ENCODE measurements around the gene SGK1. TPM values are rescaled to one million over a fixed set of nuclear protein-coding genes. Genes with fewer than 3 reads are reported as not detected.

SGK1 gene
- 5.9 TPM for polyA plus RNA-seq (2012; ENCODE audit: low read depth, missing spikeins)

DNA sequence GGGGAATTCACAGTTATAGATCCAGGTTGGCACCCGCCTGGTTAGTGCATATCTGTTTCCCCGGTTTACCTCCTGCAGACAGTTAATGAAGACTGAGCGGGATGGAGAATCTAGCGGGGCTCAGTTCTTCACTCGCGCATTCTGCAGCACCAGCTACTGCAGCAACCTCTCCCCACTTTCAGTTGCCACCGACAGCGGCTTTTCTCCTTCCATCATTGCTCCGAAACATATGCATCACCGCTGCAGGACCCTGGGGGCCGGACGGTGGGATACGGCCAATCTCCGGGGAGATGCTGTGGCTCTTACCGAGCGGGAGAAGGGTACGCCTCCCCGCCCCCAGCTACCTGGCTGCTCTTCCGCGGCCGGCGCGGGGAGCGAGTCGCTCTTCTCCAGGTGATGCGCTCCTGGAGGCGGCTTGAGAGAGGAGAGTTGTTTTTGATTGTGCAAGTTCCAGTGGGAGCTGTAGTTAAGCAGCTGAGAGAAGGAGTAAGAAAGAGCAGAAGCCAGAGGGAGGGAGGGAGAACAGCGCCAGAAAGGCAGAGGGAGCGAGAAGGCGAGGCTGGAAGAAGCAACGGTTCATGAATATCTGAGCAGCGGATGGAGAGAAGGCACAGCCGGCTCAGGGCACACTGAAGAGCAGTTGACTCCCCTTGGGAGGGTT lies at the start of gene SGK1:
Gene SGK1, minus strand, starts transcription at position 642 of the 661 bp plus-strand sequence. CDS start 652 bp downstream, outside the sequence.
- FAIRE-seq (no peak), DNase-seq (ENCODE audit: insufficient read length, low spot score) (no peak)
- no peak for TF ChIP-seq POLR2A (IDR thresholded peaks at IDR 0.05; ENCODE audit: low read depth, low read length)
- TF ChIP-seq SPI1 (IDR thresholded peaks at IDR 0.05; ENCODE audit: low read depth, low read length), result no peak
- no peak for TF ChIP-seq TAF1 (IDR thresholded peaks at IDR 0.05; ENCODE audit: low read depth, low read length)
- no peak for TF ChIP-seq POU2F2 (IDR thresholded peaks at IDR 0.05; ENCODE audit: low read depth, low read length)
- no peak for TF ChIP-seq POLR2AphosphoS5 (IDR thresholded peaks at IDR 0.05; ENCODE audit: low read depth, low read length)

DNA sequence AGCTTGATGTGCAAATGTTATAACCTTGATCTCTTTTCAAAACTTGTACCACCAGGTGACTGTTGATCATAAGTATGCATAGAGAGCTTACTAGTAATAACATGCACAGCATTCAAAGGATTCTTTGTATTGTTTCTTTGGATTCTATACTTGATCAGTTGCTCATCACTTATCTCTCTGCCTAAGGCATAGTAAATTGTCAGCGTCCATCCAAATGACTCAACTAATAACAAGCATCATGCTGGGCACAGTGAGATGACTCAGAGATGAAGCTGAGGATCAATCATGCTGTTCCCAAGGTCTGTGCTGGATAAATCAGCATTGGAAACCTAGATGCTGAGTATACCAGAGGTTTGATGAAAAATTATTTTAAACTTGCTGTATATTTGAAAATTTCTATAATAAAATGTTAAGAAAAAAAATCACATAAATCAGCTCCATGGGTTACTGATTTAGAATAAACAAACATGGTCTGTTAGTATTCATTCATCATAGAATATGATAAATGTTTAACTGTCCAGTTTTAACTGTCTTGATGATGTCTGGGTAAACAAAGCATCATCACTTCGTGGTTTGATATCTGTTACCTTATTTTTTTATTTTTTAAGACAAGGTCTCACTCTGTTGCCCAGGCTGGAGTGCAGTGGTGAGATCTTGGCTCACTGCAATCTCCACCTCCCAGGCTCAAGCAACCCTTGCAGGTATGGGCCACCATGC lies 45.6 kb upstream of the SGK1 start:
- TF ChIP-seq TAF1 (IDR thresholded peaks at IDR 0.05; ENCODE audit: low read depth, low read length), result no peak
- no peak for TF ChIP-seq POLR2AphosphoS5 (IDR thresholded peaks at IDR 0.05; ENCODE audit: low read depth, low read length)
- no peak for TF ChIP-seq POLR2A (IDR thresholded peaks at IDR 0.05; ENCODE audit: low read depth, low read length)
- no peak for TF ChIP-seq PAX5 (IDR thresholded peaks at IDR 0.05; ENCODE audit: insufficient read depth, low read length, severe bottlenecking)
- no peak for TF ChIP-seq POU2F2 (IDR thresholded peaks at IDR 0.05; ENCODE audit: low read depth, low read length)
- no peak for TF ChIP-seq SPI1 (IDR thresholded peaks at IDR 0.05; ENCODE audit: low read depth, low read length)
- DNase-seq (ENCODE audit: insufficient read length, low spot score) (no peak), FAIRE-seq (peak; percentile 43)

DNA sequence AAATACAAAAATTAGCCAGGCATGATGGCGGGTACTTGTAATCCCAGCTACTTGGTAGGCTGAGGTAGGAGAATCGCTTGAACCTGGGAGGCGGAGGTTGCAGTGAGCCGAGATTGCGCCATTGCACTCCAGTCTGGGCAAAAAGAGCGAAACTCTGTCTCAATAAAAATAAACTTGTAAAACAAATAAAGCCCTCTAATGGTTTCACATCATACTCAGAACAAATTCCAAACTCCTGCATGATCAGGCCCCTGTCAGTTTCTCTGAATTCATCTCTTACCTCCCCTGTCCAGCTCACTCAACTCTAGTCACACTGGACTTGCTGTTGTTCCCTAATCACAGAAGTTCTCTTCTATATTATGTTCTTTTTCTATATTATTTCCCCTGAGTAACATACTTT lies 43.1 kb upstream of the SGK1 start:
- TF ChIP-seq PAX5 (IDR thresholded peaks at IDR 0.05; ENCODE audit: insufficient read depth, low read length, severe bottlenecking), result no peak
- no peak for TF ChIP-seq SPI1 (IDR thresholded peaks at IDR 0.05; ENCODE audit: low read depth, low read length)
- no peak for TF ChIP-seq POLR2A (IDR thresholded peaks at IDR 0.05; ENCODE audit: low read depth, low read length)
- DNase-seq (ENCODE audit: insufficient read length, low spot score), result no peak
- FAIRE-seq, result no peak

DNA sequence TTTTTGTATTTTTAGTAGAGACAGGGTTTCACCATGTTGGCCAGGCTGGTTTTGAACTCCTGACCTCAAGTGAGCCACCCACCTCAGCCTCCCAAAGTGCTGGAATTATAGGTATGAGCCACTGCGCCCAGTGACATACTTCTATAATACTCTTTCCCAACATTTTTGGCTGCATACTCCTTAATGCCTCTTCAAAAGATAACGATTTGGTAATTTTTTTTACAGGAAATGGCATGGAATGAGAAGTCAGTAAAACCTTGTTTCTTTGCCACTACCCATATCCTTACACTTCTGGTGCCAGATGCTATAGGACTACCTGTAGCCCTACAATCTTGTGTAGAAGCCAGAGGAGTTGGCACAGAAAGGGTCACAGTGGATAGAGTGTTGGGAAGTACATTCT lies 41.4 kb upstream of the SGK1 start:
- no peak for DNase-seq (ENCODE audit: insufficient read length, low spot score)
- TF ChIP-seq SPI1 (IDR thresholded peaks at IDR 0.05; ENCODE audit: low read depth, low read length) (no peak), POU2F2 (IDR thresholded peaks at IDR 0.05; ENCODE audit: low read depth, low read length) (no peak), POLR2A (IDR thresholded peaks at IDR 0.05; ENCODE audit: low read depth, low read length) (no peak), POLR2AphosphoS5 (IDR thresholded peaks at IDR 0.05; ENCODE audit: low read depth, low read length) (no peak), TAF1 (IDR thresholded peaks at IDR 0.05; ENCODE audit: low read depth, low read length) (no peak), PAX5 (IDR thresholded peaks at IDR 0.05; ENCODE audit: insufficient read depth, low read length, severe bottlenecking) (no peak)
- no peak for FAIRE-seq

DNA sequence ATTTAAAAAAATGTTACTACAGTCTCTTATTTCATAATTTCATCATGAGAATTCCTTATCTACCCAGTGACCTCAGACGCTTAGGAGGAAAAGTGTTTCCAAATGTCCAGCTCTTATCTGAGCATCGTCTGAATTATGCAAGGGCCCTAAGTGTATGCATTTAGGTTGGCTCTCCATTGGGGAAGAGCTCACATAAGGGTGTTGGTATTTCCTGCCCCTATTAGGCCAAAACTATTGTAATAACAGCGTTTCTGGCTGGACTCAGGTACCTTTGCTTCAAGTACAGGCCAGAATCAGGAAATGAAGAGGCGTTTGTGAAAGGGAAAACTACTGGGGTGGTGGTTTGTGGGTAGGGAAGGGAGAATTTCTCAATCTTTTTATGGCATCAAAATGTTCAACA lies 40.4 kb upstream of the SGK1 start:
- TF ChIP-seq TAF1 (IDR thresholded peaks at IDR 0.05; ENCODE audit: low read depth, low read length) (no peak), SPI1 (IDR thresholded peaks at IDR 0.05; ENCODE audit: low read depth, low read length) (no peak), POLR2AphosphoS5 (IDR thresholded peaks at IDR 0.05; ENCODE audit: low read depth, low read length) (no peak), PAX5 (IDR thresholded peaks at IDR 0.05; ENCODE audit: insufficient read depth, low read length, severe bottlenecking) (no peak), POLR2A (IDR thresholded peaks at IDR 0.05; ENCODE audit: low read depth, low read length) (no peak), POU2F2 (IDR thresholded peaks at IDR 0.05; ENCODE audit: low read depth, low read length) (no peak)
- FAIRE-seq (no peak), DNase-seq (ENCODE audit: insufficient read length, low spot score) (no peak)

DNA sequence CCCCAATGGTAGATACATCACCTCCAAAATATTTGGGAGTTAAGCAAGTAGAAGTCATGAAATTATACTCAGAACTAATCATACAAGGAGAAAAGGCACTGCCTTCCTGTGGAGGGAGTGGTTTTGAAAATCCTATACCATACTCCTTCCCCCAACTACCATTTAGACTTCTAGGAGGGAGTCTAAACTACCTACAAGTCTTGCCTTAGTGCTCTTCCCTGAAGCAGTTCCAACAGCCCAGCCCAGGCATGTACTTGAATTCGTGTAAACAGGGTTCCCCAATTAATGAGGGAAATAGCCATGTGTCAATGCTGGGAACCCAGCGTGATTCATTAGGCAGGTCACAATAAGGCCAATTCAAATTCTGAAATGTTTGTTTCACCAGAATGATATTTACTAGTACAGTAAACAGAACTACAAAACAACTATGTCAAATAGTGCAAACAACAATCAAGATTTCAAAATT lies 39.1 kb upstream of the SGK1 start:
- TF ChIP-seq POU2F2 (IDR thresholded peaks at IDR 0.05; ENCODE audit: low read depth, low read length) (no peak), SPI1 (IDR thresholded peaks at IDR 0.05; ENCODE audit: low read depth, low read length) (no peak), TAF1 (IDR thresholded peaks at IDR 0.05; ENCODE audit: low read depth, low read length) (no peak), POLR2A (IDR thresholded peaks at IDR 0.05; ENCODE audit: low read depth, low read length) (no peak), POLR2AphosphoS5 (IDR thresholded peaks at IDR 0.05; ENCODE audit: low read depth, low read length) (no peak), PAX5 (IDR thresholded peaks at IDR 0.05; ENCODE audit: insufficient read depth, low read length, severe bottlenecking) (no peak)
- FAIRE-seq (no peak), DNase-seq (ENCODE audit: insufficient read length, low spot score) (no peak)

DNA sequence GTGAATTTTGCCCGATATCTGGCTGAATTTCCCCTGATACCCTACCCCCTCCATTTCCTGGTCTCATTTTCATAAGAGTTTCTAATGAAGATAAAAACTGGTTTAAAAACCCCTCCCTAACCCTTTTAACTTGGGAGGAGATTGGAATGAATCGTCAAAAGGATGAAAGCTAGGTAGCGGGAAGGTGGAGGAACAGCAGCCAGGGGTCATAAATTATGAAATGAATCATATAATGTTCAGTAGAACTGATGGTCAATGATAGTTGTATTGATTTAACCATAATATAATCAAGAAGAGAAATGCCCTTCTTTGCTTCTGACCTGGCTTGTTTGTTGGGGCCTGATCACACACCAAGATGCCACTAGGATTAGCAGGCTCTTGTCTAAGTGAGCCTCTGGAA lies 38.5 kb upstream of the SGK1 start:
- TF ChIP-seq POLR2AphosphoS5 (IDR thresholded peaks at IDR 0.05; ENCODE audit: low read depth, low read length) (no peak), TAF1 (IDR thresholded peaks at IDR 0.05; ENCODE audit: low read depth, low read length) (no peak), PAX5 (IDR thresholded peaks at IDR 0.05; ENCODE audit: insufficient read depth, low read length, severe bottlenecking) (no peak), SPI1 (IDR thresholded peaks at IDR 0.05; ENCODE audit: low read depth, low read length) (no peak)
- FAIRE-seq, result no peak
- no peak for DNase-seq (ENCODE audit: insufficient read length, low spot score)

DNA sequence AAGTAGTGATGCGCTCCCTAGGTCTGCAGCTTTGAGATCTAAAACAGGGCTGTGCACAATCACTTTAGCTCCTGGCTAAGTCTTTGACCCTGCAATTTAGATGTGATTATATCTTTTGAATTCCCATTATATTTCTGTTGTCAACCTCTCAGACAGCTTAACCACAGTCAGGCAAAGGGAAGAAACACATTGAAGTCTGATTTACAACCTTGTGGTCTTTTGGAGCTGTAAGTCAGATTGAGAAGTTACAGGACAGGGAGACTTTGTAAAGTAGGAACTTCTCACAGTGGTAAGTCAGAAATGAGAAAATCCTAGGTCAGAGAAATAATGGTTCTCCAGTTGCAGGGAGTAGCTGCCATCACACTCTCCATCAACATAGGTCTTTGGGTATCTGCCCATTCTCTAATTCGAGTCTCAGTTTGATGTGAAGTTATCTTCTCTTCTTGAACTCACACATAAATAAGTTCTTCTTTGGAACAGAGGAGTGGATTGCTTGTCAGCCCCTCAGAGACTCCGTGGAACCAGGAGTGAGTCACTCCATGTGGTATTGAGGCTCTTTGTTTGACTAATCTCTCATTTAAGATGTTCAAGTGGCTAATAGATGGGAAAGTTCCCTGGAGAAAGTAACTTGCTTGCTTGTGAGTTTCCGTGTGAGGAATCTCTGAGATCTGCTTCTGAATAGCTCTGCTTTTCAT lies 35.0 kb upstream of the SGK1 start:
- no peak for DNase-seq (ENCODE audit: insufficient read length, low spot score)
- TF ChIP-seq POLR2AphosphoS5 (IDR thresholded peaks at IDR 0.05; ENCODE audit: low read depth, low read length) (no peak), POU2F2 (IDR thresholded peaks at IDR 0.05; ENCODE audit: low read depth, low read length) (no peak), PAX5 (IDR thresholded peaks at IDR 0.05; ENCODE audit: insufficient read depth, low read length, severe bottlenecking) (no peak), POLR2A (IDR thresholded peaks at IDR 0.05; ENCODE audit: low read depth, low read length) (no peak), SPI1 (IDR thresholded peaks at IDR 0.05; ENCODE audit: low read depth, low read length) (no peak), TAF1 (IDR thresholded peaks at IDR 0.05; ENCODE audit: low read depth, low read length) (no peak)
- no peak for FAIRE-seq
